Measurements from ENCODE around the gene TOM1L2.

The TOM1L2 gene

DNA sequence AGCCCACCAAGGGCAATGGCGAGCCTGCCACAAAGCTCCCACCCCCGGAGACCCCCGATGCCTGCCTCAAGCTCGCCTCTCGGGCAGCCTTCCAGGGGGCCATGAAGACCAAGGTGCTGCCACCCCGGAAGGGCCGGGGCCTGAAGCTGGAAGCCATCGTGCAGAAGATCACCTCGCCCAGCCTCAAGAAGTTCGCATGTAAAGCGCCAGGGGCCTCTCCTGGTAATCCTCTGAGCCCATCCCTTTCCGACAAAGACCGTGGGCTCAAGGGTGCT lies 175.5 kb downstream of the TOM1L2 start:
- Histone ChIP-seq H3K4me1 (ENCODE audit: control insufficient read depth, insufficient read depth, low read length, poor library complexity, severe bottlenecking) (peaks cover 8% of the 10 kb centered on the region), H3K9me3 (ENCODE audit: control insufficient read depth, low read length) (no peaks in the 10 kb centered on the region), H3K4me3 (ENCODE audit: insufficient read depth, low read depth, low read length, poor library complexity, severe bottlenecking) (no peak overlapping the region), H3K36me3 (ENCODE audit: control insufficient read depth, insufficient read depth, low read length) (no peaks in the 10 kb centered on the region), H3K27me3 (replicated peaks; ENCODE audit: control insufficient read depth, insufficient read depth, low read length, poor library complexity, severe bottlenecking) (no peaks in the 10 kb centered on the region), H3K27ac (ENCODE audit: insufficient read depth, low read length, poor library complexity, severe bottlenecking) (no peak overlapping the region)
- DNase-seq: no peak

DNA sequence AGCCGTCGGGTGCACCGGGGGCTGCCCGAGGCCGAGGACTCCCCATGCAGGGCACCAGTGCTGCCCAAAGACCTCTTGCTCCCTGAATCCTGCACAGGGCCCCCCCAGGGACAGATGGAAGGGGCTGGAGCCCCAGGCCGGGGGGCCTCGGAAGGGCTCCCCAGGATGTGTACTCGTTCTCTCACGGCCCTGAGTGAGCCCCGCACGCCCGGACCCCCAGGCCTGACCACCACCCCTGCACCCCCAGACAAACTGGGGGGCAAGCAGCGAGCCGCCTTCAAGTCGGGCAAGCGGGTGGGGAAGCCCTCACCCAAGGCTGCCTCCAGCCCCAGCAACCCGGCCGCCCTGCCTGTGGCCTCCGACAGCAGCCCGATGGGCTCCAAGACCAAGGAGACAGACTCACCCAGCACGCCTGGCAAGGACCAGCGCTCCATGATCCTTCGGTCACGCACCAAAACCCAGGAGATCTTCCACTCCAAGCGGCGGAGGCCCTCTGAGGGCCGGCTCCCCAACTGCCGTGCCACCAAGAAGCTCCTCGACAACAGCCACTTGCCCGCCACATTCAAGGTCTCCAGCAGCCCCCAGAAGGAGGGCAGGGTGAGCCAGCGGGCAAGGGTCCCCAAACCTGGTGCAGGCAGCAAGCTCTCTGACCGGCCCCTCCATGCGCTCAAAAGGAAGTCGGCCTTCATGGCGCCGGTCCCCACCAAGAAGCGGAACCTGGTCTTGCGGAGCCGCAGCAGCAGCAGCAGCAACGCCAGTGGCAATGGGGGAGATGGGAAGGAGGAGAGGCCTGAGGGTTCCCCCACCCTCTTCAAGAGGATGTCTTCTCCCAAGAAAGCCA lies 176.0 kb downstream of the TOM1L2 start:
- Histone ChIP-seq H3K4me3 (ENCODE audit: insufficient read depth, low read depth, low read length, poor library complexity, severe bottlenecking) (no peak overlapping the region), H3K27ac (ENCODE audit: insufficient read depth, low read length, poor library complexity, severe bottlenecking) (no peak overlapping the region), H3K36me3 (ENCODE audit: control insufficient read depth, insufficient read depth, low read length) (no peaks in the 10 kb centered on the region), H3K27me3 (replicated peaks; ENCODE audit: control insufficient read depth, insufficient read depth, low read length, poor library complexity, severe bottlenecking) (no peaks in the 10 kb centered on the region), H3K4me1 (ENCODE audit: control insufficient read depth, insufficient read depth, low read length, poor library complexity, severe bottlenecking) (peaks cover 8% of the 10 kb centered on the region), H3K9me3 (ENCODE audit: control insufficient read depth, low read length) (no peaks in the 10 kb centered on the region)
- no peak for DNase-seq

DNA sequence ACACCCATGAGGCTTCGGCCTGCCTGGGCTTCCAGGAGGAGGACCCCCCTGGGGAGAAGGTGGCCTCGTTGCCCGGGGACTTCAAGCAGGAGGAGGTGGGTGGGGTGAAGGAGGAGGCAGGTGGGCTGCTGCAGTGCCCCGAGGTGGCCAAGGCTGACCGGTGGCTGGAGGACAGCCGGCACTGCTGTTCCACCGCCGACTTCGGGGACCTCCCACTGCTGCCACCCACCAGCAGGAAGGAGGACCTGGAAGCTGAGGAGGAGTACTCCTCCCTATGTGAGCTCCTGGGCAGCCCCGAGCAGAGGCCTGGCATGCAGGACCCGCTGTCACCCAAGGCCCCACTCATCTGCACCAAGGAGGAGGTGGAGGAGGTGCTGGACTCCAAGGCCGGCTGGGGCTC lies 176.9 kb downstream of the TOM1L2 start:
- Histone ChIP-seq H3K36me3 (ENCODE audit: control insufficient read depth, insufficient read depth, low read length) (no peaks in the 10 kb centered on the region), H3K4me1 (ENCODE audit: control insufficient read depth, insufficient read depth, low read length, poor library complexity, severe bottlenecking) (peaks cover 8% of the 10 kb centered on the region), H3K27me3 (replicated peaks; ENCODE audit: control insufficient read depth, insufficient read depth, low read length, poor library complexity, severe bottlenecking) (no peaks in the 10 kb centered on the region)

DNA sequence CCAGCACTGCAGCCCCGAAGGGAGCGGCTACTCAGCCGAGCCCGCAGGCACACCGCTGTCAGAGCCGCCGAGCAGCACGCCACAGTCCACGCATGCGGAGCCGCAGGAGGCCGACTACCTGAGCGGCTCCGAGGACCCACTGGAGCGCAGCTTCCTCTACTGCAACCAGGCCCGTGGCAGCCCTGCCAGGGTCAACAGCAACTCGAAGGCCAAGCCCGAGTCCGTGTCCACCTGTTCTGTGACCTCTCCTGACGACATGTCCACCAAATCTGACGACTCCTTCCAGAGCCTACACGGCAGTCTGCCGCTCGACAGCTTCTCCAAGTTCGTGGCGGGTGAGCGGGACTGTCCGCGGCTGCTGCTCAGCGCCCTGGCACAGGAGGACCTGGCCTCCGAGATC lies 177.8 kb downstream of the TOM1L2 start:
- Histone ChIP-seq H3K36me3 (ENCODE audit: control insufficient read depth, insufficient read depth, low read length) (no peaks in the 10 kb centered on the region), H3K27me3 (replicated peaks; ENCODE audit: control insufficient read depth, insufficient read depth, low read length, poor library complexity, severe bottlenecking) (no peaks in the 10 kb centered on the region), H3K27ac (ENCODE audit: insufficient read depth, low read length, poor library complexity, severe bottlenecking) (no peak overlapping the region), H3K4me1 (ENCODE audit: control insufficient read depth, insufficient read depth, low read length, poor library complexity, severe bottlenecking) (peaks cover 8% of the 10 kb centered on the region), H3K9me3 (ENCODE audit: control insufficient read depth, low read length) (no peaks in the 10 kb centered on the region), H3K4me3 (ENCODE audit: insufficient read depth, low read depth, low read length, poor library complexity, severe bottlenecking) (no peak overlapping the region)
- no peak for DNase-seq

More for the DNA sequence above, 176.9 kb downstream of the TOM1L2 start:
- Histone ChIP-seq H3K4me3 (ENCODE audit: insufficient read depth, low read depth, low read length, poor library complexity, severe bottlenecking) (no peak overlapping the region), H3K27ac (ENCODE audit: insufficient read depth, low read length, poor library complexity, severe bottlenecking) (no peak overlapping the region), H3K9me3 (ENCODE audit: control insufficient read depth, low read length) (no peaks in the 10 kb centered on the region)
- no peak for DNase-seq

Data from effector memory CD4-positive, alpha-beta T cell (primary cell).